ENCODE data around the gene PACS2.

Gene PACS2

GRCh38 chr14:105436891-105437722 is 122.6 kb downstream of the PACS2 start:
- no peak for DNase-seq (ENCODE audit: extremely low read depth in 1 of 2, low read depth in 1 of 2)

GRCh38 chr14:105437723-105438500 is 123.4 kb downstream of the PACS2 start:
- DNase-seq (ENCODE audit: extremely low read depth in 1 of 2, low read depth in 1 of 2), result no peak

DNA sequence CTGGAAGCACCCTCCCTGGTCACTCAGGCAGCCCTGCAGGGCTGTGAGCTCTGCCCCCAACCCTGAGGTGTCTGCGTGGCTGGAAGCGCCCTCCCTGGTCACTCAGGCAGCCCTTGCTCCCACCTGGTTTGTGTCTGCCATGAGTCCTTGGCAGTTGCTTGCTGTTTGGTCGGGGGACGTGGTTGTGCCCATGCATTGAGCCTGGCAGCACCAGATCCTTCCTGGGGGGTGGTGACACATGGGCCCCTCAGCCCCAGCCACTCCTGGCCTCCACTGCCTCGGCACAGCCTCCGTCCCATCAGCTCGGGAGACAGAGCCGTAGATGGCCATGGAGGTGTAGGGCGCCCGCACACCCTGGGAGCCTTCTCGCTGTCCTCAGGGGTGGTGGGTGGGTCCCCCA is 124.6 kb downstream of the PACS2 start:
- DNase-seq (ENCODE audit: extremely low read depth in 1 of 2, low read depth in 1 of 2), result no peak

- no peak for DNase-seq (ENCODE audit: extremely low read depth in 1 of 2, low read depth in 1 of 2)
Observed at GRCh38 chr14:105439710-105440553, 125.4 kb downstream of the PACS2 start.

GRCh38 chr14:105440554-105440900 is 126.0 kb downstream of the PACS2 start:
- DNase-seq (ENCODE audit: extremely low read depth in 1 of 2, low read depth in 1 of 2), result no peak

DNA sequence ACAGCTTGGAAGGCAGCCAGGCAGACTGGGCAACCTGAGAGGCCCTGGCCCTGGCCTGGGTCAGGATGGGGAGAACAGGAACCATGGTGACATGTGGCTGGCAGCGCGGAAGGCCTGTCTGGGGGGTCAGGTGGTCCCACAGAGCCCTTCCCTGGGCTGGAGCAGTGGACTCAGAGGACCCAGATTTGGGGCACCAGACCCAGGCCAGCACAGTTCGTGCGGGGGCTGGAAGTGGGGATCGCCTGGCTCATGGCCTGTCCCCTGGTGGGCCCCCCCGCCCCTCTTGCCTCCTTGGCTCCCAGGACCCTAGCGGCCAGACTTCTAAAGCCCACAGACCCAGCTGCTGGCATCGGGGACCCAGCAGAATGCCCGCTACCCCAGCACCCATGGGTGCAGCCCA is 126.4 kb downstream of the PACS2 start:
- no peak for DNase-seq (ENCODE audit: extremely low read depth in 1 of 2, low read depth in 1 of 2)

GRCh38 chr14:105442125-105442524 is 127.6 kb downstream of the PACS2 start:
- DNase-seq (ENCODE audit: extremely low read depth in 1 of 2, low read depth in 1 of 2), result no peak

- no peak for DNase-seq (ENCODE audit: extremely low read depth in 1 of 2, low read depth in 1 of 2)
Observed at GRCh38 chr14:105442834-105443233, 128.3 kb downstream of the PACS2 start.

- no peak for DNase-seq (ENCODE audit: extremely low read depth in 1 of 2, low read depth in 1 of 2)
Observed at GRCh38 chr14:105444859-105445258, 130.3 kb downstream of the PACS2 start.

DNA sequence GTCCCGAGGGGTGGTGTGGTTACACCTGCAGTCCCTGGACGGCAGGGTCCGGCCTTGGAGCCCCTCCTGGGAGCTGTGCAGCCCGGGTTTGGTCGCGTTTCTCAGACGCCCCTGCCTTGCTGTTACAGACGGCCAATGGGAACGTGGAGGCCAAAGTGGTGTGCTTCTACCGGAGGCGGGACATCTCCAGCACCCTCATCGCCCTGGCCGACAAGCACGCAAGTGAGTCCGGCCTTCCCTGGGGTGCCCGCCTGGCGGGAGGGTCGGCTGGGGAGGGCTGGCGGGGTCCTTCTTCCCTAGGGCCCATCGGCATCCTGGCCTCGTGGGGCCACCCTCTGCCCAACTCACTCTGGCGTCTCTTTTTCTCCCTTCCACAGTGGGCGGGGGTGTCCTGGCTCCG is 130.7 kb downstream of the PACS2 start:
- DNase-seq (ENCODE audit: extremely low read depth in 1 of 2, low read depth in 1 of 2), result no peak

DNA sequence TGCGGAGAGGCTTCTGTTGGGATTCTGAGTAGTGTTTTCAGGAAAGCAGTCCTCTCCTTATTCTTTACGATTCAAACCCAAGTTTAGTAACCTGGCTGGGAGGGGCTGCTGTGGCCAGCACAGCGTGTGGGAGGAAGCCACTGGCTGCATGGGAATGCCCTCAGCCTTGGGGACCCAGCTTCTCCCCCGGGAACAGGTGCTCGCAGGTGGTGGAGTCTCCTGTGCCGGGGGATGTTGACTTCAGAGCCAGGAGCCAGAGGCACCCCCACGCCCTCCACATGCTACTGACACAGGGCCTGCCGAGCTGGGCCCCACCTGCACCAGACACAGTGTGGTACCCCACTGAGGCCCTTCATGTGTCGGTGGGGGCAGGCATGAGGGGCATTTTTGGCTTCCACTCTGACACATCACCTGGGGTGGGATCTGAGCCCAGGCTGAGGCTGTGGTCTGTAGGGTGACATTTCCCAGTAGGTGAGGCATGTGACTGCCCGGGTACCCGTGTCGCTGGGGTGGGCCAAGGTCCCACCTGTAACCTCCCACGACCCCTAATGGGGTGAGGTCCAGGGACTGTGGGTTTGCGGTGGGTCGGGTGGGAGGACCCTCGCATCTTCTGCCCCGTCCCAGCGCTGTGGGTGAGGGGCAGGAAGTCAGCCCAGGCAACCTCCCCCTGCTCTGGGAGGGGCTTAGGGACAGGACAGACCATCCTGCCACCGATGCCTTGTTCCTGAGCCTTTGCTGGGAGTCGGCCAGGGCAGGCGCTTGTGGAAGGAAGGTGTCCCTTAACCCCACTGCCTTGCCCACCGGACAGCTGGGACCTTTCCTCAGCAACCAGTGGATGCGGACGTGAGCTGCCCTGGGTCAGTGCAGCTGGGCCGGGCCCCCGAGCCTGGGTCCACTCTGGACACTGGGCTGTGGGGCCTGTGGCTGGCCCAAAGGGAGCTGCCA is 131.6 kb downstream of the PACS2 start:
- no peak for DNase-seq (ENCODE audit: extremely low read depth in 1 of 2, low read depth in 1 of 2)

- DNase-seq (ENCODE audit: extremely low read depth in 1 of 2, low read depth in 1 of 2), result no peak
Observed at GRCh38 chr14:105446971-105447370, 132.4 kb downstream of the PACS2 start.
